HT1080 (cell line): ENCODE results near the gene PIP5KL1. TPM values are rescaled to one million over a fixed set of nuclear protein-coding genes. Genes with fewer than 3 reads are reported as not detected.

Source experiments
- DNase-seq: peaks from one replicate; pipeline ENCODE4 v3.0.0-alpha.2; 2015; ENCODE audit warnings: low read depth
- total RNA-seq: library from RNA; depleted of rRNA; stranded (reverse); fragments of >200 nt; shearing (Covaris generic); gene quantifications from 2 replicates; pipeline ENCODE4 v1.2.3, GENCODE V29; 2014

Gene PIP5KL1
- total RNA-seq, 1 experiment from 2014 or later = 0.98 TPM

- no peak for DNase-seq
These were observed 4.4 kb upstream of the PIP5KL1 start for GRCh38 chr9:127934986-127935385.

GRCh38 chr9:127934248-127934647 is 3.7 kb upstream of the PIP5KL1 start:
- no peak for DNase-seq

GRCh38 chr9:127931092-127931881 is 710 bp upstream of the PIP5KL1 start:
- DNase-seq = peak; percentile 72

- DNase-seq = no peak
These were observed 975 bp downstream of the PIP5KL1 start for GRCh38 chr9:127929625-127929979.

DNA sequence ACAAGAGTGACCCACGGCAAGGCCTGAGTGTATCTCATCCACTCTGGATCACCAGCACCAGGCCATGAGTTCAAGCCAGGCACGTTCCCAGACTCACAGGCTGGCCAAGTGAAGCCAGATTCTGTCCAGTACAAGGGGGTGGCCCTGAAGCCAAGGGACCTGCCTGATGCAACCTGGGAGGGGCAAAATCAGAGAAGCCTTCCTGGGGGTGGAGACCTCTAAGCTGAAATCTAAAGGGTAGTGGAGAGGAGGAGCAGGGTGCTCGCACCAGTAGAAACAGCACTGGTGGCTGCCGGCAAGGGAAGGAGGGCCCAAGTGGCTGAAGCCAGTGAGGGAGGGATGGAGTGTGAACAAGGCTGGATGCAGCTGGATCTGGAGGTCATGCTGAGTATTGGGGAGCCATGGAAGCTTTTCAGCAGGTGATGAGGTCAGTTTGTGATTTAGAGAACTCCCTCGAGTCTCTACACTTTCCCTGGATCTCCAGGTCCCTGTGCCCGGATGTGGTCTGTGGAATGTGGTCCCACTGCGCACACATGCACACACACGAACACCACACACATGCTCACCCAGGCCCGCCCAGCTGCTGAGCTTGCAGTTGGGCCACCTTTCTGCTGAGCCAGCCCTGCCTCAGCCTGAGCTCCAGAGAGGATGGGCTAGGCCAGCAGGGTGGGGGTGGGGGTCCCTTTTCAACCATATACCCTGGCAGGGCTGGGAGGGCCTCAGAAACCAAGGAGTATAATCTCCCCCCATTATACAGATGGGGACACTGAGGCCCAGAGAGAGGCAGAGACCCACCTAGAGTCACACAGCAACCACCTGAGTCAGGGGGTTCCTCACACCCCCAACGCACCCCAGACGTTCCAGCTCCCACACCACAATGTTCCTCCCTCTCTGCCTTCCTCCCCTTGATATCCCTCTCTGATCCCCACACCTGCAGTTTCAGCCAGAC is 1.6 kb downstream of the PIP5KL1 start:
- DNase-seq = no peak

DNA sequence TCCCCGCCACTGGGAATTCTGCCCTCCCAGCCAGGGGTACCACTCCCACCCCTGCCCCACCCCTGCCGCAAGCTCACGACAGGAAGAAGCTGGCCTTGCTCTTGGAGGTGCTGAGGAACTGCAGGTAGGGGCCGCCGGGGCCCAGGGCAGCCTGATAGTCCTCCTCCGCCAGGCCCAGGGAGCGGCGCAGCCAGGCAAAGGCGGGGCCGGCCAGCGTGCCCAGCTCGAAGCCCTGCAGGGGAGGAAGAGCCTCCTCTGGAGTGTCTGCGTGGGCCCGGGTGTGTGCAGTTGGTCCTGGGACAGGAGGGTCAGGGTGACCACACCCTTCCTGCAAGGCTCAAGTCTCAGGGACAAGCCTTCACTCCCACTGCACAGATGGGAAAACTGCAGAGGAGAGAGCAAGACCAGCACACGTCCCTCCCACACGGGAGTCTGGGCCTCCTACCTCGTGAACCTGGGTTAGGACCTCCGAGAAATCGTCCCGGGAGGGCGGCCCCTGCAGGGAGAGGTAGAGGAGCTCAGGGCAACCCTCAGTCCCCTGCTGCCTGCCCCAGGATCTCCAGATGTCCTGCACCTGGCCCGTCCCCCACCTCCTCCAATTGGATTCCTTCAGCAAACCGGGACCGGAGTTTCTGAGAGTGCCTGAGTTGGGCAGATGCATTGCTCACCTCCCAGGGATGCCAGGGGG is 2.4 kb downstream of the PIP5KL1 start:
- no peak for DNase-seq

GRCh38 chr9:127927201-127927987 is 3.2 kb downstream of the PIP5KL1 start:
- DNase-seq = no peak

DNA sequence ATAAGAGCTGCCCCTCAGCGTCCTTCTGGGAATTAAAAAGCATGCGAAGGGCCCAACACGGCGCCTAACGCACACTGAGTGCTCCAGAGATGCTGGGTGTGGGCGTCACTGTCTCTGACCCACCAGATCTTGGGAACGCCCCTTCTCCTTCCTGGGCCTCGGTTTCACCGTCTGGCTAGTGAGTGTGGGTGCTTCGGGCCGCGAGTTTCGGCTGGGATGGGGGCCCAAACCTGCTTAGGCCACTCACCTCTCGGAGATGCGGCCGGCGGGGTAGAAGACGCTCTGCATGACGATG is 3.7 kb downstream of the PIP5KL1 start:
- DNase-seq = no peak

DNA sequence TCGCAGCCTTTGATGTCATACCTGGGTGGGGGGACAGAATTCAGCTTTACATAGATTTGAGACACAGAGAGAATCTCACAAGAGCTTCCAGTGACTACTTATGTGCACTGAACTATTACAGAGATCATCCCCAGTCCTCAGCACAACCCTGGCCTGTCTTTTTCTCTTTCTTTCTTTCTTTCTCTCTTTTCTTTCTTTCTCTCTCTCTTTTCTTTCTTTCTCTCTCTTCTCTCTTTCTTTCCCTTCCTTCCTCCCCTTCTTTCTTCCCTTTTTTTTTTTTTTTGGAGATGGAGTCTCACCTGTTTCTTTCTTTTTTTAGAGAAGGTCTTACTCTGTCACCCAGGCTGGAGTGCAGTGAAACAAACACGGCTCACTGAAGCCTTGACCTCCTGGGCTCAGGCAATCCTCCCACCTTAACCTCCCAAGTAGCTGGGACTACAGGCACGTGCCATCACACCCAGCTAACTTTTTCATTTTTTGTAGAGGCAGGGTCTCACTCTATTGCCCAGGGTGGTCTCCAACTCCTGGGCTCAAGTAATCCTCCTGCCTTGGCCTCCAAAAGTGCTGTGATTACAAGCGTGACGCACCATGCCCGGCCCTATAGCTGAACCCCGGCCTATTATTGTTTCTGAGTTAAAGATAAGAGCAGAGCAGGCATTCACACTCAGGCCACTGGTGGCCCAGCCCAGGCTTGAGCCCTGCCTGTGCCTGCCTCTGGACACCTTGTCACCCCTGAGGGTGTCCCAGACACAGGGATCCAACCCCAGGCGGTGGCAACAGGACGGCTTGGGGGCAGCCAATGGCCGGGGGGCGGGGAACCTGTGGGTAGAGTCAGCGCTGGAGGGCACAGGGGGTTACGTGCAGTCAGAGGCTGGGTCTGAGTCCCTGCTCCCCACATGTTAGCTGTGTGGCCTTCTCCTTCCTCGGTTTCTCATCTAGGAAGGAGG is 4.3 kb downstream of the PIP5KL1 start:
- DNase-seq = no peak

DNA sequence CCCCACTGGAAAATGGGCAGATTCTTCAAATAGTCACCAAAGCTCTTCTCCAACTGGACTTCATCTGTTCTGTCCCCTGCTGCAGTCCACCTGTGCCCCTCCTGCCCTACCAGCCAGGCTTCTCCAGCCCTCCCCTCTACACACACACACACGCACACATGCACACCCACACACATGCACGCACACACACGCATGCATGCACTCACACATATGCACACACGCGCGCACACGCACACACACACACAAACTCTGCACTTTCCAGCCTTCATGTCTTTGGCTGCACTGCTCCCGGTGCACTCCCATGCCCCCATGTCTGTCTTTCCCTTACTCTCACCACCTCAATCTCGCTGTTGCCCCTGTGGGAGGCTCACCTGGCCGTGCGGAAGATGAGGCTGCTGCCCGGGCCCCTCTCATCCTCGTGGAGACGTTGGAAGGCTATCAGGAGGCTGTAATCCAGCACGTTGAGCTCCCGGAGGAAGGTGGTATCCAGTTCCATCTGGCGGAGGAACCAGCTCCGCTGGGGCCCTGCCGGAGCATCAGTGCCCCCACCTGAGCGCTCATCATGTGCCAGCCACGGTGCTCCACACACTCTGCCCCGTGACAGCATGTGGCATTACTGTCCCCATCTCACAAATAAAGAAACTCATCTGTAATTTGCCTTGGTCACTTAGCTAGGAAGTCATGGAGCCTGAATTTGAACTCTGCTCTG is 5.7 kb downstream of the PIP5KL1 start:
- no peak for DNase-seq

DNA sequence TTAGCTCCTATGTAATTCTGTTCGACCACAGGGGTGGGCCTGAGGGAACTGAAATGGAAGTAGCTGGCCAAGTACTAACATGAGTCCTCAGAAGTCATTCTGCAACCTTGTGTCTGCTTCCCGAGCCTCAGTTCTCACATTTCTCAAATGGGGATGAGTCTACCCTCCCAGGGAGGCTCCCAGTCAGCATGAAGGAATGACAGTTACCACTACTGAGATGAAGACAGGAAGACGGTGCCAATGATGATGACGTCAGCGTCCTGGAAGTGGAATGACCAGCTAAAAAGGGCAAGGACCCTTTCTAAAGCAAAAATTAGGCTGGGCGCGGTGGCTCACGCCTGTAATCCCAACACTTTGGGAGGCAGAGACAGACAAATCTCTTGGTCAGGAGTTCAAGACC is 6.8 kb downstream of the PIP5KL1 start:
- peak; percentile 95 for DNase-seq

- no peak for DNase-seq
These were observed 7.5 kb downstream of the PIP5KL1 start for GRCh38 chr9:127923046-127923445.

- peak; percentile 47 for DNase-seq
These were observed 8.9 kb downstream of the PIP5KL1 start for GRCh38 chr9:127921557-127922120.

GRCh38 chr9:127920794-127921193 is 9.8 kb downstream of the PIP5KL1 start:
- DNase-seq = no peak

DNA sequence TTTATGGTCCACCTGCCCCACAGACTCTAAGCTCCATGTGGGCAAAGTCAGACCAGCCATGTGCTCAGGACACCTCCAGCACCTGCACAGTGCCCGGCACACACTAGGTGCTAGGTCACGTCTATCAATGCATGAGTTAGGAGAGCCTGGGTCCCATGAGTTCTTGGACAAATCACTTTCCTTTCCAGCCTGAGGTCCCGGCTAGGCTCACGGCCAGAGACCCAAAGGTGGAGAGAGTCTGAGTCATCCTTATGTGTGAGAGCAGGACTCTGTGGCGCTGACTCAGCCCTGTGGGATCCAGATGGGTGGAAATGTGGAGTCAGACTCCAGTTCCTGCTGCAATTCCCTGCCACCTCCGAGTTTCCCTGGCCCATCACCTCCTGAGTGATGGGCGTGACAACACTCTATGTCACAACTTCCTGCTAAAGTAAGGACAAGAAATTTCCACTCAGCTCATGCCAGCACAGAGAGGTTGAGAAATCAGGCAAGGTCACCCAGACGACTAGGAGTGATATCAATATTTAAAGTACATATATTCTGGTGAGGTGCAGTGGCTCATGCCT is 11.2 kb downstream of the PIP5KL1 start:
- DNase-seq = peak; percentile 100

GRCh38 chr9:127918183-127919107 is 12.1 kb downstream of the PIP5KL1 start:
- DNase-seq = peak; percentile 57

DNA sequence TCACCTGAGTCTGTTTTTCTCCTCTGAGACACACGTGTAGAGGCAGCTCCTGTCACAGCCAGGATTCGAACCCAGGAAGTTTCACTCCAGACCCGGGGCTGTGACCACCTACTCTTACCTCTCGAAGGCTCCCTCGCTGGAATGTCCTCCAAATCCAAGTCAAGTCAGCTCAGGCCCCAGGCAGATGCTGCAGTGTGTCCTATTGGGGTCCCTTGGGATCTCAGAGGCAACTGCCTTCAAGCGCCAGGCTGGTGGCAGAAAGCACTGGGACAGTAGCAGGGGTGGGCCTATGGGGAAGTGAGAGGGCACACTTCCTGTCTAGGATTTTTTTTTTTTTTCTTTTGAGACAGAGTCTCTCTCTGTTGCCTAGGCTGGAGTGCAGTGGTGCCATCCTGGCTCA is 13.0 kb downstream of the PIP5KL1 start:
- no peak for DNase-seq
